Activated T-helper 17 cell treated with anti-CD3 and anti-CD28 coated beads, Interleukin-2, amount 50 U/mL, for 72 hours (primary cell): ENCODE data around the gene CMTM6. TPM values are rescaled to one million over a fixed set of nuclear protein-coding genes. Genes with fewer than 3 reads are reported as not detected.
"Not testable (repeated sequence)": the region's sequence is repeated elsewhere in the genome, so short reads cannot be mapped to it uniquely, and the experiment has no call there.

ENCODE experiments used
- ATAC-seq: fragments of 150-1000 bp; cut with Tn5 transposase; replicated peaks from 2 replicates; pipeline ENCODE4 v1.10.0; 2021; ENCODE audit warnings: mild to moderate bottlenecking, moderate library complexity
- H3K27ac Mint-ChIP-seq: one replicate; pipeline ENCODE4 v1.8.0; 2022; ENCODE audit warnings: mixed read lengths
- H3K27me3 Mint-ChIP-seq: one replicate; pipeline ENCODE4 v1.8.0; 2022; ENCODE audit warnings: mixed read lengths
- H3K36me3 Mint-ChIP-seq: one replicate; pipeline ENCODE4 v1.8.0; 2022; ENCODE audit warnings: low read depth, mild to moderate bottlenecking, mixed read lengths
- H3K4me1 Mint-ChIP-seq: one replicate; pipeline ENCODE4 v1.8.0; 2022; ENCODE audit warnings: mixed read lengths
- H3K4me3 Mint-ChIP-seq: one replicate; pipeline ENCODE4 v1.8.0; 2022; ENCODE audit warnings: mild to moderate bottlenecking, mixed read lengths
- H3K9me3 Mint-ChIP-seq: one replicate; pipeline ENCODE4 v1.8.0; 2022; ENCODE audit warnings: mixed read lengths
- total RNA-seq, 2 donors: library from RNA; stranded (reverse); gene quantifications; one replicate each; pipeline ENCODE4 v1.2.3, GENCODE V29; 2022

Gene CMTM6
- total RNA-seq, 2 donors from 2014 or later, result 101 to 124 TPM

DNA sequence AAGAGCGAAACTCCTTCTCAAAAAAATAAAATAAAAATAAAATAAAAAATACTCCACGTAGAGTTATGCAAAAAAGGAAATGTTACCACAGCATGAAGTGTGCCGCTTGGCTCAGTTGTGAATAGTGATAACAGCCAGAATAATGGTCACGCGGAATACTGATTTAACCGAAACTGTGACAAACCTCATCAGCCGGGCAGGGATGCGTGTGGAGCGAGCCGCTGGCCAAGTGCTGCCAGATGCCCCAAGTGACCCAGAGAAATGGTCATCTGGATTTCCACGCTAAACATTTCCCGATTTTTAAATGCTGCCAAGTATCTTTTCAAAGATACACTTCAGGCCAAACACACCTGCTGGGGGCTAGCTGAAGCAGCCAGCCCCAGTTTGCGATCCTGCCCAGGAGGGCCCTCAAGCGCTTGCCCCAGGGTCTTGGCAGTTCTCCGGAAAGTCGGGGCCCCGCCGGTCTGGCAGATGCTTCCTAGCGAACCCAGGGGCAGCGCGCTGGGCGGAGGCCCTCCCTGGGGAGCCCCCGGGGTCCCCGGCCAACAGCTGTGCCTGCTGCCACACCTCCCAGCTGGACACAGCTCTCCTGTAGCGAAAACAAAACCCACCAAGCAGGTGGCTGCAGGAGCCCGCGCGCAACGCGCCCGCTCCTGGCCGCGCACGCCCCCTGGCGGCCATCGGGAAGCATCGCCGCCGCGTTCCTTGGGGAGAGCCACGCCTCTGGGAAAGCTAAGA is 35.1 kb downstream of the CMTM6 start:
- Mint-ChIP-seq H3K4me1 (peaks cover 39% of the 10 kb centered on the region), H3K27me3 (no peaks in the 10 kb centered on the region), H3K36me3 (peaks cover 67% of the 10 kb centered on the region), H3K27ac (no peak overlapping the region), H3K9me3 (no peaks in the 10 kb centered on the region), H3K4me3 (peak overlapping the region; percentile 40)
- peak; percentile 65 for ATAC-seq

DNA sequence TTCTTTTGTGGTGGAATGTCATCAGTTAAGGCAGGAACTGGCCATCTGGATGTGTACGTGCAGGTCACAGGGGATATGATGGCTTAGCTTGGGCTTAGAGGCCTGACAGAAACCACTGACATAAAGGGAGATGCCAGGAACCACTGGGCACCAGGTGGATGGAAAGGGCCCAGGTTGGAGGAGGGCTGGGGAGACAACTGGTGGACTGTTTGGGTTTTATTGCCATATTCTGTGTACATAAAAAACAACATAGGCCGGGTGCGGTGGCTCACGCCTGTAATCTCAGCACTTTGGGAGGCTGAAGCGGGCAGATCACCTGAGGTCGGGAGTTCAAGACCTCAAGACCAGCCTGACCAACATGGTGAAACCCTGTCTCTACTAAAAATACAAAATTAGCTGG is 35.8 kb downstream of the CMTM6 start:
- peaks cover 37% of the 10 kb centered on the region for H3K4me1 Mint-ChIP-seq

DNA sequence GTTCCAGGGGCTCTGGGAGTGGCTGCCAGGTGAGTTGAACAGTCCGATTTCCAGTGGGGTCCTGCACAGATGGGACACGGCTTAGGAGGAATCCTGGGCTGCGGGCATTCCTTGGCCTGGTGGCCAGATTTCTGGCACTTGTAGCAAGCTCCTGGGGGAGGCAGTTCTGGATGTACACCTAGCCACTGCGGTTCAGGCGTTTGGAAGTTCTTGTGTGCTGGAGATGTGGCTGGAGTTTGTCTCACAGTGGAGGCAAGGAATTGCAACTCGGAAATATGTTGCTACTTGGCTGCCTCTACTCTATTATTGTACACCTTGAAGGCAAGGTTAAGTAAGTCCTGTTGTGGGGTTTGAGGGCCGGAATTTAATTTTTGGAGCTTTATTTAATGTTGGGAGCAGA is 37.9 kb downstream of the CMTM6 start:
- H3K27ac Mint-ChIP-seq, ATAC-seq, H3K9me3 Mint-ChIP-seq, H3K27me3 Mint-ChIP-seq, H3K4me3 Mint-ChIP-seq: not testable (repeated sequence)
- Mint-ChIP-seq H3K4me1 (peaks cover 23% of the 10 kb centered on the region), H3K36me3 (peaks cover 41% of the 10 kb centered on the region)

More for the DNA sequence above, 35.8 kb downstream of the CMTM6 start:
- H3K36me3 Mint-ChIP-seq, result peaks cover 62% of the 10 kb centered on the region
- not testable (repeated sequence) for H3K27me3 Mint-ChIP-seq, H3K27ac Mint-ChIP-seq, H3K9me3 Mint-ChIP-seq, ATAC-seq, H3K4me3 Mint-ChIP-seq

DNA sequence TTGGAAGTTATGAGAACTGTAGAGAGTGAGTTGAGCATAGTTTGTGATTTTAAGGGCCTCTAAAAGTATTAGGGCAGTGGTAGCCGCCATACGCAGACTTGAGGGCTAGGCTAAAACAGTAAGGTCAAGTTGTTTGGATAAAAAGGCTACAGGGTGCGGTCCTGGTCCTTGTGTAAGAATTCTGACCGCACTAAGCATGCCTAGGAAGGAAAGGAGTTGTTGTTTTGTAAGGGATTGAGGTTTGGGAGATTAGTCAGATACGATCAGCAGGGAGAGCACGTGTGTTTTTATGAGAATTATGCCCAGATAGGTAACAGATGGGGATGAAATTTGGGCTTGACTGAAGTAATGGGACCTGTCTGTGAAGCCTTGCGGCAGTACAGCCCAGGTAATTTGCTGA is 39.2 kb downstream of the CMTM6 start:
- not testable (repeated sequence) for H3K9me3 Mint-ChIP-seq, H3K27ac Mint-ChIP-seq, ATAC-seq, H3K4me3 Mint-ChIP-seq, H3K27me3 Mint-ChIP-seq
- Mint-ChIP-seq H3K4me1 (peaks cover 11% of the 10 kb centered on the region), H3K36me3 (peaks cover 29% of the 10 kb centered on the region)

DNA sequence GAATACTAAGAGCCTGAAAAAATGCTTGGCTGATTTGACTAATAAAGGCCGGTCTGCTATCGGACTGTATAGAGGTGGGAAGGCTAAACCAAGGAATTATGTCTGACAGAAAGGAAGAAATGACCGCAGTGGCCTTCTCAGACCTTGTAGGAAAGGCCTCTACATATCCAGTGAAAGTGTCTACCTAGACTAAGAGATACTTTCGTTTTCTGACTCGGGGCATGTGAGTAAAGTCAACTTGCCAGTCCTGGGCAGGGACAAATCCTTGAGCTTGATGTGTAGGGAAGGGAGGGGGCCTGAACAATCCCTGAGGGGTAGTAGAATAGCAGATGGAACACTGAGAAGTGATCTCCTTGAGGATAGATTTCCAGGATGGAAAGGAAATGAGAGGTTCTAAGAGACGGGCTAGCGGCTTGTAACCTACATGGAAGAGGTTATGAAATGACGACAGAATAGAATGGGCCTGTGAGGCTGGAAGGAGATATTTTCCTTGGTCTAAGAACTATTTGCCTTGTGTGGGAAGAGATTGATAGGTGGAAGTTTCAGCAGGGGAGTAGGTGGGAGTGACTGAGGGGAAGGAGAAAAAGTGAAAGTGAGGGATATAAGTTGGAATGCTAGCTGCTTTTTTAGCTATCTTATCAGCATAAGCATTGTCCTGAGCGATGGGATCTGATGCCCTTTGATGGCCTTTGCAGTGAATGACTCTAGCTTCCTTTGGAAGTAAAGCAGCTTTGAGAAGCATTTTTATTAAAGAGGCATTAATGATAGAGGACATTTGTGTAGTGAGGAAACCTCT is 40.3 kb downstream of the CMTM6 start:
- Mint-ChIP-seq H3K36me3 (peaks cover 32% of the 10 kb centered on the region), H3K4me1 (peaks cover 17% of the 10 kb centered on the region)
- ATAC-seq, H3K27ac Mint-ChIP-seq, H3K27me3 Mint-ChIP-seq, H3K4me3 Mint-ChIP-seq, H3K9me3 Mint-ChIP-seq: not testable (repeated sequence)

DNA sequence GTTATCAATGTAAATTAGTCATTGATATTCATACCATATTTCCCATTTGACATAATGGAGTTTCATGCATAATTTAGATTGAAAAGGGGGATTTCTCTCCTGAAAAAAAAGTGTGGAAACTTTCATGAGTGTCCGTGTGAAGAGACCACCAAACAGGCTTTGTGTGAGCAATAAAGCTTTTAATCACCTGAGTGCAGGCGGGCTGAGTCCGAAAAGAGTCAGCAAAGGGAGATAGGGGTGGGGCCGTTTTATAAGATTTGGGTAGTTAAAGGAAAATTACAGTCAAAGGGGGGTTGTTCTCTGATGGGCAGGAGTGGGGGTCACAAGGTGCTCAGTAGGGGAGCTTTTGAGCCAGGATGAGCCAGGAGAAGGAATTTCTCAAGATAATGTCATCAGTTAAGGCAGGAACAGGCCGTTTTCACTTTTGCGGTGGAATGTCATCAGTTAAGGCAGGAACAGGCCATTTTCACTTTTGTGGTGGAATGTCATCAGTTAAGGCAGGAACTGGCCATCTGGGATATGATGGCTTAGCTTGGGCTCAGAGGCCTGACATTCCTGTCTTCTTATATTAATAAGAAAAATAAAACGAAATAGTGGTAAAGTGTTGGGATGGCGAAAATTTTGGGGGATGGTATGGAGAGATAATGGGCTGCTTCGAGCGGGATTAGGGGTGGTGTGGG is 41.7 kb downstream of the CMTM6 start:
- not testable (repeated sequence) for H3K9me3 Mint-ChIP-seq, H3K27me3 Mint-ChIP-seq, H3K27ac Mint-ChIP-seq, ATAC-seq, H3K4me3 Mint-ChIP-seq
- Mint-ChIP-seq H3K36me3 (peaks cover 23% of the 10 kb centered on the region), H3K4me1 (peaks cover 18% of the 10 kb centered on the region)

DNA sequence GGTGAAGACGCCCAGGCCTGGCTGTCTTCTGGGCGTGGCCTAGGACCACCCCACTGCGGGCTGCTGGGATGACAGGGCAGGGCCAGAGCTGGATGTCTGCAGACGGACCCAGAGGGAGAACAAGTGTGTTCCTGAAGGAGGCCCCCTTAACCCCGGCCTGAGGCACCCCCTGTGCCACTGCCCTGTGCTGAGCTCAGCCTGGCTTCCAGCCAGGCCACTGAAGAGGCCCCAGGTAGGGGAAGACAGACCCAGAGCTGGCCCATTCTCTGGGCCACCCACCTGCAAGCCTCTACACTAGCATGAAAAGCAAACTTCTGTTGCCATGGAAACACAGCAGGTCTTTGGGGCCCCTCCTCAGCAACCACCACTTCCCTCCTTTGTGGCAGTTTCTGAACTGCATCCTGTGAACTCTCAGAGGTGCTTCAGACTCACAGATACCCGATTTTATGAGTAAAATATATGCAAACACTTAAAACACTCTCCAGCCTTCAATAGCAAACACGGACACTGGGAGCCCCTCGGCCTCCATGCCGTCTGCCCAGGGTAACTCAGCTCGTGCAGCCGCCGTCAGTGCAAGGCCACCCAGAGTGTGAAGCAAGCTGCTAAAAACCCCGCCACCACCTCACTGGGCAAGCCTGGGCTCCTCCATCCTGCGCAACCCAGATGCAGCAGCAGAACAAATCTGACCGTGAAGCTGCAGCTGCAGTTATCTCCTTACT is 42.5 kb downstream of the CMTM6 start:
- peaks cover 17% of the 10 kb centered on the region for H3K4me1 Mint-ChIP-seq
- no peak overlapping the region for H3K4me3 Mint-ChIP-seq

DNA sequence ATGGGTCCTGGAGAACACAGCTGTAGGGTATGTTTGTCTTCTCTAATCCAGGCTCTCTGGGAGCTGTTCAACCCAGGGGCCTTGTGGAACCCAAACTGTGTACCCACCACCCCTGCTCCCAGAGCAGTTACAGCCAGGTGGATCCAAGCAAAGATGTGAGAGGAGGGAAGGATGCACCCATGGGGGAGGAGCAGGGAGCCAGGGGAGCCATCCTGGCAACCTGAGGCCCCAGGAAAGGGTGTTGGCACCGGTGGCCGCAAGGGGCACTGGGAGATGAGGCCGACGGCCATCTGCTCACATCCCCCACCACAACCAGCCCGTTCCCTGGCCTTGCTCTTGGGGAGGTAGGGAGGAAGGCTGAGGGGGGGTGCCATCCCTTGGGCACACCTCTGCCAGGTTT is 43.2 kb downstream of the CMTM6 start:
- H3K4me1 Mint-ChIP-seq, result peaks cover 21% of the 10 kb centered on the region
- peaks cover 17% of the 10 kb centered on the region for H3K36me3 Mint-ChIP-seq
- no peak overlapping the region for H3K4me3 Mint-ChIP-seq
- no peak overlapping the region for H3K27ac Mint-ChIP-seq
- ATAC-seq, result no peak
- H3K9me3 Mint-ChIP-seq, result peaks cover 4% of the 10 kb centered on the region
- no peaks in the 10 kb centered on the region for H3K27me3 Mint-ChIP-seq

More for the DNA sequence above, 42.5 kb downstream of the CMTM6 start:
- H3K27ac Mint-ChIP-seq, result no peak overlapping the region
- no peaks in the 10 kb centered on the region for H3K27me3 Mint-ChIP-seq
- peaks cover 4% of the 10 kb centered on the region for H3K9me3 Mint-ChIP-seq
- peaks cover 16% of the 10 kb centered on the region for H3K36me3 Mint-ChIP-seq
- peak; percentile 84 for ATAC-seq

DNA sequence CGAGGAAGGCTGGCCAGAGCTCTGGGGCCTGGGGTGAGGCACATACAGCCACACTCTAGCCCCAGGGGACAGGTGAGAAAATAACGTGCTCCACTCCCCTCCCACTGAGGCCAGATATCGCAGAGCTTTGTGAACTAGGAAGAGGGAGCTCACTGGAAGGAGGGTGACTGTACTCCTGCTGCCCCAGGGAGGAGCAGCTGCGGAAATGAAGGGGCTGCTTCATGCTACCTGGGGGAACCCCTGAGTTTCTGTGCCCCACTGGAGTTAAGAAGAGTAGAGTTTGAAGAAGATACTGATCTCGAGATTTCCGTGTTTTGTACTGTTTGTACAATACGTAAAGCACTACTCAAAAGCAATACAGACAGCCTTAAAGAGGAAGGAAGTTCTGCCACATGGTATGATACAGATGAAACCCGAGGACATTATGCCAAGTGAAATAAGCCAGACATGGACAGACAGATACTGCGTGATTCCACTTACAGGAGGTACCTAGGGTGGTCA is 44.6 kb downstream of the CMTM6 start:
- Mint-ChIP-seq H3K4me1 (peaks cover 24% of the 10 kb centered on the region), H3K4me3 (peak overlapping the region; percentile 71), H3K9me3 (peaks cover 4% of the 10 kb centered on the region), H3K27me3 (no peaks in the 10 kb centered on the region), H3K36me3 (peaks cover 29% of the 10 kb centered on the region), H3K27ac (peak overlapping the region; percentile 83)
- peak; percentile 46 for ATAC-seq

DNA sequence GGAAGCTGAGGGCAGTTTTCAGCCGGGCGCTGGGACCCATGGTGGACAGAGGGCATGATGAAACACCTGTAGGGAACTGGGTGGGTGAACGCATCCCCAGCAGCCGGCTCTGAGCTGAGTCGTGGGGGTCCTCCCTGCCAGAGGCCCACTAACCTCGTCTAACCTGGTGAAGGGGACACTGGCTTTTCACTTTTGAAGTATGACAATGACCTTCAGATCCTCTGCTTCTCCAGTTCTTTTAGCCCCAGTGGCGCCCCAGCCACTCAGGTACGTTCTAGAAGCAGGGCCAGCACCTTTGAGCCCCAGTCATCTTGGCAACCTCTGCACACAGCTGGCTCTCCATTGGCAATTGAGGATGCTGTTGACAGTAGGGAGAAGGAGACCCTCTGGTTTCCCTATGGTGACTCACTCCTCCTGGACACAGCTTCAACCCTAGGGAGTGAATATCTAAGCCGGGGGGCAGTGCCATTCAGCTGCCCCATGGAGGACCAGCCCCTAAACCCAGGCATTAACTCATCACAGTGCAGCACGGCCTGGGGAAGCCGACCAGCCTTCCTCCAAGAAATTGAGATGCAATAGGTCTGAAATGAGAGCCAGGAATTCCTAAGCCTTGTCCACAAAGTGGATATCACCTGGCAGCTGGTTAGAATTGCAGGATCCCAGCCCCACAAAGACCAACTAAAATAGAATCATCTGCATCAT is 46.1 kb downstream of the CMTM6 start:
- H3K27ac Mint-ChIP-seq, result peak overlapping the region; percentile 63
- no peak for ATAC-seq
- no peaks in the 10 kb centered on the region for H3K27me3 Mint-ChIP-seq
- H3K4me1 Mint-ChIP-seq, result peaks cover 24% of the 10 kb centered on the region
- H3K36me3 Mint-ChIP-seq, result peaks cover 38% of the 10 kb centered on the region
- H3K4me3 Mint-ChIP-seq, result peak overlapping the region; percentile 39
- peaks cover 4% of the 10 kb centered on the region for H3K9me3 Mint-ChIP-seq

DNA sequence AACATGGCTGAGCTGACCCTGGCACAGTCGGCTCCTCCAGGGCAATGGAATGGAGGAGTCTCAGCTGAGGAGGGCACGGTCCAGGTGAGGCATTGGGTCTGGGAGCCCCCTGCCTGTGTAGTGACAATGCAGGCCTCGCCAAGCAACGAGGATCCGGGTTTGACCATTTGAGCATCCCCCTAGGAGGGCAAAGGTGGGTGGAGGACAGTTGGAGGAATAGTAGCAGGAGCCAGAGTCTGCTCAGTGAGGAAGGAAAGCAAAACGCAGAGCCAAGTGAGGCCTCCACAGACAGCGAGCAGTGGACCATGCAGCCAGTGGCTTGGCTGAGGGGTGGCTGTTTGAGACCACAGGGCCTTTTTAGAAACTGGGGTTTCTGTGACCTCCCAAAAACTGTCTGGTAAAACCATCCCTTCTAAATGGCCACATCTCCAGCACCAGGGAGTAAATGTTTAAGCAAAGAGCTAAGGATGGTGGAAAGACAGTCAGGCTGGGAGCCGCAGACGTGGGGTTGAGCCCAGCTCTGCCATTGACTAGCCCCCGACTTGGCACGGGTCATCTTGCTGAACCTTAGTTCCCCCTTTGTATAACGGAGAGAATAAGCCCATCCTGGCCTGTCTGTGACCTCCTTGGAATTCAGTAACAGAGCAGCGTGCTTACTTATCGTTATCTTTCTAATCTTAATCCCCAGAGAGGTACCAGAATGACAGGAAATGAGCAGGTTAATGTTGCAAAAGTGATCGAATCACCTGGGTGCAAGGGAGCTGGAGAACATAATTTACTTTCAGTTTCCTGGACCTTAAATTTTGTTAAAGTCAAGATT is 46.8 kb downstream of the CMTM6 start:
- Mint-ChIP-seq H3K27me3 (no peaks in the 10 kb centered on the region), H3K36me3 (peaks cover 41% of the 10 kb centered on the region), H3K4me1 (peaks cover 24% of the 10 kb centered on the region), H3K9me3 (peaks cover 4% of the 10 kb centered on the region), H3K27ac (peak overlapping the region; percentile 63), H3K4me3 (peak overlapping the region; percentile 39)
- no peak for ATAC-seq

DNA sequence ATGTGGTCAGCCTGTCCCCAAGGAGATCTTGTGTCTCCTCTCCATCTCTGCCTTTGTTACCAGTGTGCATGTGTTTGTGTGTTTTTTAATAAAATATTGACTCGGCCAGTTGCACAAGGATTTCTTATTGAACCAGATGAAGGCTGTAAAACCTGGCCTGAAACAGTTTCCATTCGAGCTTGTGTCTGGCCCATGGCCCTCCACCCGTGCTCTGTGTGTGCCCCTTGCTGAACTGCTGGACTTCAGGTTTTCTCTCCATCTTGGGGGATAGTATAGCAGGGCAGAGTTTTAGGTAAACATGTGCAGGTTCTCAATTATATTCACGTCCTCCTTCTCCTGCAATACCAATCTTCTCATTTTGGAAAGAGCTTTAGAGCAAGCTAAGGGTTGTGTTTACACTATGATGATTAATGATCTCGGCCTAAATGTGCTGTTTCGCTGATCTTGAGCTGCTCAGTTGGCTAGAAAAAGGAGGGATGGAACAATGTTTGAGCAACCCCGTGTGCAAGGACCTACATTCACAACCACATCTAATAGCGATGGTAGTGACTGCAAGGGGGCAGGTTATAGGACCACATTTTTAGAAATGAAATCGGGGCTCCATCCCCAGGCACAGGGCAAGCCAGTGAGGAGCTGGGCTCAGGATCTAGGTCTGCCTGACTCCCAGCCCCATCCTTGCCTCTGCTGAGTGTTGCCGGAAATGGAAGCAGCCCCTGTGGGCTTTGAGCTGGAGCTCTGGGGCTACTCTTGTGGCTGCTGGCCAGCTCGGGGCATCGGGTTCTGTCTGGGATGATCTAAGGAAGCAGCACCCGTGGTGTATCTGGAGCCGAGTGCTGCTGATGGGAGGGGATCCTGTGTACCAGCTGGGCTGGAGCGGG is 47.7 kb downstream of the CMTM6 start:
- Mint-ChIP-seq H3K27ac (peak overlapping the region; percentile 63), H3K27me3 (no peaks in the 10 kb centered on the region), H3K36me3 (peaks cover 50% of the 10 kb centered on the region), H3K4me1 (peaks cover 29% of the 10 kb centered on the region), H3K9me3 (peaks cover 4% of the 10 kb centered on the region), H3K4me3 (no peak overlapping the region)
- ATAC-seq, result no peak
